K562 (cell line): Measurements from ENCODE around the gene SLC7A14.

Experiments used
- CTCF ChIP-seq, 3 experiments: IDR thresholded peaks in 2 of 3; conservative IDR thresholded peaks in 1 of 3; 2 replicates each; pipeline ENCODE4 v1.5.1; 2011 to 2012; ENCODE audit warnings: low read length in 3 of 3, mild to moderate bottlenecking in 3 of 3, control low read depth in 2 of 3, improper control_type of control experiment in 1 of 3, inconsistent platforms in 1 of 3, low read depth in 1 of 3, mixed read lengths in 1 of 3, moderate library complexity in 1 of 3; ENCODE audit not compliant: insufficient read depth in 2 of 3
- HINFP ChIP-seq: fragments of 450-650 bp; conservative IDR thresholded peaks from 2 replicates; pipeline ENCODE4 v1.6.1; 2016; ENCODE audit warnings: missing genetic modification characterization, low read depth, mild to moderate bottlenecking, control low read depth, missing compliant biosample characterization
- JUNB ChIP-seq: fragments of 450-650 bp; formaldehyde crosslinking; conservative IDR thresholded peaks from 2 replicates; pipeline ENCODE4 v1.4.0; 2020; ENCODE audit warnings: mild to moderate bottlenecking
- SIRT6 ChIP-seq: IDR thresholded peaks from one replicate; pipeline ENCODE4 v1.6.1; 2012; ENCODE audit warnings: low read depth, mild to moderate bottlenecking, control low read depth, inconsistent platforms, low read length, moderate library complexity
- SREBF2 ChIP-seq: sonication (generic); formaldehyde crosslinking; IDR thresholded peaks from 2 replicates; pipeline ENCODE4 v1.4.0; 2020; ENCODE audit warnings: mild to moderate bottlenecking, missing genetic modification reagents
- XRCC5 ChIP-seq: fragments of 200-400 bp; formaldehyde crosslinking; IDR thresholded peaks from 2 replicates; pipeline ENCODE4 v1.6.1; 2017; ENCODE audit warnings: low read depth, mild to moderate bottlenecking, low read length
- YY1 ChIP-seq, 3 experiments: IDR thresholded peaks; 2 replicates each; pipeline ENCODE4 v1.6.1; 2011; ENCODE audit warnings: low read length in 2 of 3, mild to moderate bottlenecking in 2 of 3, moderate library complexity in 2 of 3, borderline replicate concordance in 1 of 3, control low read depth in 1 of 3, low read depth in 1 of 3; ENCODE audit not compliant: insufficient read depth in 3 of 3, insufficient replicate concordance in 2 of 3, control insufficient read depth in 1 of 3, insufficient read length in 1 of 3; ENCODE audit errors: extremely low read depth in 1 of 3
- ZBTB34 ChIP-seq: fragments of 250-450 bp; sonication (Bioruptor Pico); IDR thresholded peaks from 2 replicates; pipeline ENCODE4 v1.8.0; 2021; ENCODE audit warnings: mild to moderate bottlenecking, moderate library complexity

- no peak for TF ChIP-seq SREBF2
- no peak for TF ChIP-seq CTCF (IDR thresholded peaks at IDR 0.05 in 2 of 3, conservative IDR thresholded peaks at IDR 0.05 in 1 of 3; ENCODE audit: insufficient read depth in 2 of 3, low read depth in 1 of 3, low read length in 3 of 3)
- no peak for TF ChIP-seq YY1 (IDR thresholded peaks at IDR 0.05; ENCODE audit: borderline replicate concordance in 1 of 3, control insufficient read depth in 1 of 3, extremely low read depth in 1 of 3, insufficient read depth in 3 of 3, insufficient read length in 1 of 3, insufficient replicate concordance in 2 of 3, low read depth in 1 of 3, low read length in 2 of 3)
- no peak for TF ChIP-seq HINFP (tag)
- TF ChIP-seq XRCC5 = no peak
- TF ChIP-seq JUNB = no peak
- no peak for TF ChIP-seq ZBTB34 (CRISPR knock-in tag)
- no peak for TF ChIP-seq SIRT6
Observed at GRCh38 chr3:170564664-170565063, 21.2 kb downstream of the SLC7A14 start.
